GM06990 (cell line): ENCODE data around the gene HK3.

Experiments used
- DNase-seq: peaks from one replicate; pipeline ENCODE4 v3.0.0-alpha.2; 2011; ENCODE audit not compliant: insufficient read length; ENCODE audit errors: extremely low read depth
- H3K27me3 ChIP-seq: replicated peaks from 2 replicates; pipeline ENCODE4 v1.6.0; 2011; ENCODE audit warnings: low read length; ENCODE audit not compliant: control insufficient read depth, insufficient read depth
- H3K36me3 ChIP-seq: 2 replicates; pipeline ENCODE4 v1.5.1; 2011; ENCODE audit warnings: low read length; ENCODE audit not compliant: control insufficient read depth, insufficient read depth
- H3K4me3 ChIP-seq: replicated peaks from 2 replicates; pipeline ENCODE4 v1.5.1; 2011; ENCODE audit warnings: low read depth, mild to moderate bottlenecking, control low read depth, low read length
- TF ChIP-seq, protein P1 (sequence below): IDR thresholded peaks from 2 replicates; pipeline ENCODE4 v1.5.1; 2011; ENCODE audit warnings: low read length, control low read depth, mild to moderate bottlenecking, inconsistent platforms; ENCODE audit not compliant: insufficient read depth, poor library complexity, severe bottlenecking

The HK3 gene

DNA sequence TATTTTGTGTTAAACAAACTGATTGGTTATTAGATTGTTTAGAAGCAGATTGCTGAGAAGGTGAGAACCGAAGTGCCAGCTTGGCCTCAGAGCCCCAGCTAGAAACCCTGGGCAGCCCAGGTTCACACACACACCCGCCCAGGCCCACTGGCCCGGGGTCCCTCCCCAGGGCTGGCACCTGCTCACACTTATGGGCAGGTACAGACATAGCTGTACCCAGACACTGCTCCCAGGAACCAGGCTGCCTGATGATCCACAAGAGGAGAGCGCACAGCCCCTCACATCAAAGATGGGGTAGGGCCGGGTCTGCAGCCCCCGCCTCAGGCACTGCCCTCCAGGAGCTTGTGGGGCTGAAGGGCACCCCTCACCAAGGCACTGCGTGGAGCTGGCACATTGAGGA, 33.2 kb downstream of the HK3 start:
- TF ChIP-seq, protein P1, sequence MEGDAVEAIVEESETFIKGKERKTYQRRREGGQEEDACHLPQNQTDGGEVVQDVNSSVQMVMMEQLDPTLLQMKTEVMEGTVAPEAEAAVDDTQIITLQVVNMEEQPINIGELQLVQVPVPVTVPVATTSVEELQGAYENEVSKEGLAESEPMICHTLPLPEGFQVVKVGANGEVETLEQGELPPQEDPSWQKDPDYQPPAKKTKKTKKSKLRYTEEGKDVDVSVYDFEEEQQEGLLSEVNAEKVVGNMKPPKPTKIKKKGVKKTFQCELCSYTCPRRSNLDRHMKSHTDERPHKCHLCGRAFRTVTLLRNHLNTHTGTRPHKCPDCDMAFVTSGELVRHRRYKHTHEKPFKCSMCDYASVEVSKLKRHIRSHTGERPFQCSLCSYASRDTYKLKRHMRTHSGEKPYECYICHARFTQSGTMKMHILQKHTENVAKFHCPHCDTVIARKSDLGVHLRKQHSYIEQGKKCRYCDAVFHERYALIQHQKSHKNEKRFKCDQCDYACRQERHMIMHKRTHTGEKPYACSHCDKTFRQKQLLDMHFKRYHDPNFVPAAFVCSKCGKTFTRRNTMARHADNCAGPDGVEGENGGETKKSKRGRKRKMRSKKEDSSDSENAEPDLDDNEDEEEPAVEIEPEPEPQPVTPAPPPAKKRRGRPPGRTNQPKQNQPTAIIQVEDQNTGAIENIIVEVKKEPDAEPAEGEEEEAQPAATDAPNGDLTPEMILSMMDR: no peak
- DNase-seq: no peak
- peaks cover 2% of the 10 kb centered on the region; the same call in 1 of the 2 replicates for H3K27me3 ChIP-seq
- H3K4me3 ChIP-seq: no peak overlapping the region
- no peaks in the 10 kb centered on the region for H3K36me3 ChIP-seq

DNA sequence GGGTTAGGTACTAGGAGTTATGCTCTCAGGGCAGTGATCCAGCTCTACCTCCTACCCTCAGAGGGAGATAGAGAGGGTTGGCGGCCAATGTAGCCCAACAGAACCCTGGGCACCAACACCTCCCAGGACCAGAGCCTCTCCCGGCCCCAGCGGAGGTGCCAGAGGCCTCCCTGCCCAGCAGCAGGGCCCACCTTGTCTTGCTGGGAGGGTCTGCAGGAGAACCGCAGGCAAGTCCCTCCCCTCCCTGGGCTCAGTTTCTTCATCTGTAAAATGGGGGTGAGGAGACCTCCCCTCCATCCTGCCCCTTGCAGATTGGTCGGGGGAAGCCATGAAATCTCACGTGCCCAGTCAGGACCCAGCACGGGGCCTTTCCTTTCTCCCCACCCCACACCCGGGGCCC, 34.4 kb downstream of the HK3 start:
- Histone ChIP-seq H3K27me3 (peaks cover 2% of the 10 kb centered on the region; the same call in 1 of the 2 replicates), H3K4me3 (no peak overlapping the region), H3K36me3 (no peaks in the 10 kb centered on the region)
- TF ChIP-seq, protein P1: no peak
- no peak for DNase-seq

DNA sequence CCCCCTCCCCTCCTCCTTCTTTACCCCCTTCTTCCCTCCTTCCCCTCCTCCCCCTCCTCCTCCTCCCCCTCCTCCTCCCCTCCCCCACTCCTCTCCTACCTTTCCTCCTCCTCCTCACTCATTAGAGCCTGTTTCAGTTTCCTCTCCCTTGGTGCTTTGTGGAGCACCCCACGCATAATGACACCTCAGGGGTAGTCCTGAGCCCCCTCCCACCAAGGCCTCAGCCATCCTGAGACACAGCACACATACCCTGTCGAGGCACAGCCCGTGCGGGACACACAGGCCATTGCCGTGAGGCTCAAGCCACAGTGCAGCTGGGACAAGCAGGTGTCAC, 35.4 kb downstream of the HK3 start:
- no peak for DNase-seq
- TF ChIP-seq, protein P1: no peak
- Histone ChIP-seq H3K27me3 (peaks cover 2% of the 10 kb centered on the region; the same call in 1 of the 2 replicates), H3K36me3 (no peaks in the 10 kb centered on the region), H3K4me3 (no peak overlapping the region)

DNA sequence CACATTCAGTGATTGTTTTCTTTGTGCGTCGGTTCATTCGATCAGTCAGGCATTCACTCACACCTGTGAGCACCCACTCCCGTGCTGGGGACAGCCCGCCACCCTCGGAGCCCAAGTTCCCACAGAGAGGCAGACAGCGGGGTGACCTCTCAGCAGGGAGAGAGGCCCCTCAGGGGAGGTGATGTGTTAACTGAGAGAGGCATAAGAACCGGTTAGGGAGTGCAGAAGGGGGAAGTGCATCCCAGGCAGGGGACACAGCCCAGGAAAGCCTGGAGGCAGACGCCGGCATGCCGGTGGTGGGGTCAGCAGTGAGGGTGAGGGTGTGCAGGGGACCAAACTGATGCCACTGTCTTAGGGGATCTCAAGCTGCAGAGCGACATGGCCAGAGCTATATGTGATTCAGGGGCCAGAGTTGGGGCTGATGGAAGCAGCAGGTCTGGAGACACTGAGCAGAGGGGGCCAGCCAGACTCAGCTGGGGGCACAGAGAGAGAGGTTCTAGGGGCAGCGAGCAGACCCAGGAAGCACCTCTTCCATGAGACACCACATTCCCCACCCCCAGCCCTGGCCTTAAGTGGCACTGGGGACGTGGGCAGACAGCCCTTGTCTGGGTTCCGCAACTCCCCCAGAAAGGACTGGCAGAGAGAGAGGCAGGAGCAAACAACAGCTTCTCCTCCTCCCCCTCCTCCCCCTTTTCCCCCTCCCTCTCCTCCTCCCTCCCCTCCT, 35.9 kb downstream of the HK3 start:
- peaks cover 2% of the 10 kb centered on the region; the same call in 1 of the 2 replicates for H3K27me3 ChIP-seq
- no peak overlapping the region for H3K4me3 ChIP-seq

DNA sequence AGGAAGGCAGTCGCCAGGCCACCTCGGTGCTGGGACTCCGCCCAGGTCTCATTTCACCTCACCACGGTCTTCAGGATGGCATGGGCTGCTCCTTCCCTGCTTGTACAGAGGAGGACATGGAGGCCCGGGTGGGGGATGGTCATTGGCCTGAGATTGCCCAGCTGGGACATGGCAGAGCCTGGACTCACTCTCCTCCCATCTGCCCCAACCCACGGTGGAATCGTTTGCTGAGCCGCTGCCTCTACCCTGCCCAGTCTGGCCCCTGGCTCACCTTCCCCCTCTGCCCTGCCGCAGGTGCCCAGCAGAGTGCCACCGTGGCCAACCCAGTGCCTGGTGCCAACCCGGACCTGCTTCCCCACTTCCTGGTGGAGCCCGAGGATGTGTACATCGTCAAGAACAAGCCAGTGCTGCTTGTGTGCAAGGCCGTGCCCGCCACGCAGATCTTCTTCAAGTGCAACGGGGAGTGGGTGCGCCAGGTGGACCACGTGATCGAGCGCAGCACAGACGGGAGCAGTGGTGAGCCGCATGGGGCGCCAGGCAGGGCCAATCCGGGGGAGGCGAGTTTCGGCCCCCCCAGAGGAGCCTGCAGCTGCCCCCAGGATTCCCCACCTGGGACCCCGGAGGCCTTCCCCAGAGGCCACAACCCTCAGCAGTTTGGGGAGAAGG, 36.7 kb downstream of the HK3 start:
- no peak for DNase-seq
- Histone ChIP-seq H3K4me3 (no peak overlapping the region), H3K36me3 (no peaks in the 10 kb centered on the region), H3K27me3 (peaks cover 2% of the 10 kb centered on the region; the same call in 1 of the 2 replicates)
- TF ChIP-seq, protein P1: no peak

More for the DNA sequence above, 35.9 kb downstream of the HK3 start:
- no peak for DNase-seq
- no peaks in the 10 kb centered on the region for H3K36me3 ChIP-seq
- TF ChIP-seq, protein P1: no peak
